Fibroblast of pulmonary artery (primary cell): ENCODE measurements around the gene GNG2.
A peak's percentile ranks its signal among the peaks of the same experiment; 100 is the strongest.

Experiments
- DNase-seq: peaks from one replicate; pipeline ENCODE4 v3.0.0-alpha.2; 2010; ENCODE audit warnings: low read depth
- H3K4me3 ChIP-seq: replicated peaks from 2 replicates; pipeline ENCODE4 v1.5.1; 2011; ENCODE audit warnings: low read depth, mild to moderate bottlenecking, control low read depth, low read length, moderate library complexity
- TF ChIP-seq, protein P1 (sequence below): IDR thresholded peaks from 2 replicates; pipeline ENCODE4 v1.5.1; 2011; ENCODE audit warnings: mild to moderate bottlenecking, control low read depth, low read length, inconsistent platforms; ENCODE audit errors: missing control alignments

Gene GNG2

DNA sequence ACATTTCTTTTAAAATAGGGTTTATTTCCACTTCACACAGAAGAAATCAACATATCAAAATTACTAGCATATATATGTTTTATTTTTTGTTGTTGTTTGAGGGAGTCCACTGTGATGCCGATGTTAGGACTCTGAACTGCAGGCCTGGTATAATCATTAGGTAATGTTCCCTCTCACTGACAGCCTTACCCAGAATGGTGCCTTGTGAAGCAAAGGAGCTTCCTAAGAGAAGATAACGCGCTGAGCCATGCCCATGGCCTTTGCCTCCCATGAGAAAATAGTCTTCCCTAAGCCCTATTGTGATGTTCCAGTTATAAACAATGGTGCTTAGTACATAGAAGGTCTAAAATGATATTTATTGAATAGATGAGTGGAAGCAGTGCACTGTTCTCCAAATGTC is 12.0 kb downstream of the GNG2 start:
- TF ChIP-seq, protein P1, sequence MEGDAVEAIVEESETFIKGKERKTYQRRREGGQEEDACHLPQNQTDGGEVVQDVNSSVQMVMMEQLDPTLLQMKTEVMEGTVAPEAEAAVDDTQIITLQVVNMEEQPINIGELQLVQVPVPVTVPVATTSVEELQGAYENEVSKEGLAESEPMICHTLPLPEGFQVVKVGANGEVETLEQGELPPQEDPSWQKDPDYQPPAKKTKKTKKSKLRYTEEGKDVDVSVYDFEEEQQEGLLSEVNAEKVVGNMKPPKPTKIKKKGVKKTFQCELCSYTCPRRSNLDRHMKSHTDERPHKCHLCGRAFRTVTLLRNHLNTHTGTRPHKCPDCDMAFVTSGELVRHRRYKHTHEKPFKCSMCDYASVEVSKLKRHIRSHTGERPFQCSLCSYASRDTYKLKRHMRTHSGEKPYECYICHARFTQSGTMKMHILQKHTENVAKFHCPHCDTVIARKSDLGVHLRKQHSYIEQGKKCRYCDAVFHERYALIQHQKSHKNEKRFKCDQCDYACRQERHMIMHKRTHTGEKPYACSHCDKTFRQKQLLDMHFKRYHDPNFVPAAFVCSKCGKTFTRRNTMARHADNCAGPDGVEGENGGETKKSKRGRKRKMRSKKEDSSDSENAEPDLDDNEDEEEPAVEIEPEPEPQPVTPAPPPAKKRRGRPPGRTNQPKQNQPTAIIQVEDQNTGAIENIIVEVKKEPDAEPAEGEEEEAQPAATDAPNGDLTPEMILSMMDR: no peak
- no peak overlapping the region for H3K4me3 ChIP-seq
- no peak for DNase-seq

DNA sequence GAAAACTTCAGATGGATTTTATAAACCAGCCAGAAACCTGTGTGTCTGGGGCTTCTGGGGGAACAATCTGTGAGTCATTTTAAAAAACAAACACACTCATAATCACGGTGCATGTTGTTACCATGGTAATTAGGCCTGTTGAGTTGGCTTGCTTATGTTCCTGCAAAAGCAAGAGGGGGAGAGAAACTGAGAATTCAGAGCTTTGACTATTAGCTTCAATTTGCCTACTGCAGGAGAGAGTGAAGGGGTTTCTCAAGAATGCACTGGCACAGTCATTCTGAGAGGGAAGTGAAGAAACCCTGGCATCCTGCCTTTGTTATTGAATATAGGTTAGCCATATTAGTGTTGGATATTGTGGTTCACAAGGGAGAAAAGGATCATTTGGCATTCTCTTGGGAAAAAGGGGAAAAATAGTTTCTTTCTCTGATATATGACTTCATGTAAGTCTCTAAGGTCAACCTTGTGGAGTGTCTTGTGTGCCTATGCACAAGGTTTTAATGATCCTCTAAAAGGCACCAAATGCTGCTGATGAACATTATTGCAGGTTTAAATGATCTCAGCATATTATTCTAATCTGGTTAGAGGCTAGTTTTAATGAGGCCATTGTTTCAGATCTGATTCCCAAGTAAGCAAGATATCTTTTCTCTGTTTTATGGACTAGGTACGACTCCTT is 12.9 kb downstream of the GNG2 start:
- peak; percentile 94 for DNase-seq
- H3K4me3 ChIP-seq: no peak overlapping the region
- TF ChIP-seq, protein P1: no peak

DNA sequence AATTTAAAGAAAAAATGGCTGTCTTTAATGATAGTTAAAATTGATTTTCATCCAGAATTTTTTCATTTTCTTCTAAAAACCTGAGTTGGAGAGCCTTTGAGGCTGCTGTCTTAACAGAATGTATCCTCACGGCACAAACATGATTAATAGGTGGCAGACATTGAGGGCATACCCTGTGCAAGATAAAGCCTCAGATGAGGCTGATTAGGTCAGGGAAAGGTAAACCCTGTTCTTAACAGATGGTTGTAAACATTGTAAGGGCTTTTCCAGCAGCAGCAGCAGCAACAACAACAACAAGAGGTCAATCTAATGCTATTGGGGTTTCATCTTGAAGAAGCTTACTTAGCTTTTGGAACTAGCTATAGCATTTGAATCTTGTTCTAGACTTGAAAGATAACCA is 17.4 kb downstream of the GNG2 start:
- no peak overlapping the region for H3K4me3 ChIP-seq
- TF ChIP-seq, protein P1: no peak
- DNase-seq: no peak

DNA sequence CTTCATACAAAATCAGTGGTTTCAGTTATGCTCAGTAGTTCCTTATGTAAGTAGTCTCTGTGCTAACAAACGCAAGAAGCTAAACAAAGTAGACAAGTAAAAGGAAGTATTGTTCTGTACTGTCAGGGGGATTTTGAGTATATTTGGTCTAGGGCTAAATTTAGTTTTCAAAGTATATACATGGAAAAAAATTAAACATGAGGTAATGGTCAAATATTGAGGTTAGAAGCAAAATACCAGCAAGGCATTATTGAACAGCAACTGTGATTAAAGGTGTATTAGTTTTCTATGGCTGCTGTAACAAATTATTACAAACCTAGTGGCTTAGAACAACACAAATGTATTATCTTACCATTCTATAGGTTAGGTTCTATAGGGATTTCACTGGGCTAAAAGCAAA is 18.8 kb downstream of the GNG2 start:
- TF ChIP-seq, protein P1: no peak
- no peak for DNase-seq

DNA sequence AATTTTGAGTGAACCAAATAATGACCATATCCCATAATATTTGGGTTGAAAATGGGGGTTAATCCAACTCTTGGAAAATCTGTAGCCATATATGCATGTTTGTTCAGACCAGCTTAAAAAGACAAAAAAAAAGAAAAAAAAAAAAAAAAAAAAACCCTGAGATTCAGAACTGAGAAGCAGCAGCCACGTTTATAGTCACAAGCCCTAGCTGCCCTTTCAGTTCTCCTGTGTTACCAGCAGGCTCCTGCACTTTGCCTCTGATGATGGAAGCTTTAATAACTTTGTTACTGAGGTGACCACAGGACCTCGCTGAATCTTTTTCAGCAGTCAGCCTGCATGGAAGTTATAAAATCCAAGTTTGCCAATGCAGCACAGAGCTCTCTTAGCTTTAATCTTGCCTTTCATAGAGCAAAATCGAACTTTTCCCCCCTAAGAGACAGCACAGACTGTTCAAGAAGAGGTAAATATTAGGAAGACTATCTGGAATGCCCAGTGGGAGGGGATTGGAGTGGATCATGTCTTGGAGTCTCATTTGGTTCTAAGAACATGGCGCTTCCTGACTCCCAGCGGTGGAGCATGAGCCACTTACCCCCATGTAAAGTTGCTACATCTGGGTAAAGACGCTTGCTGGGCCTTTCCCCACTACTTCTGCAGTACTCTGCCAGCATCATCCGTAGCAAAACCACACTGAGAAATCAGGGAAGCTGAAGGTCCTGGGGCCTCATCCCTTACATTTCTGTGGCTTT is 20.6 kb downstream of the GNG2 start:
- H3K4me3 ChIP-seq: no peak overlapping the region
- TF ChIP-seq, protein P1: no peak
- DNase-seq: peak; percentile 11

More for the DNA sequence above, 18.8 kb downstream of the GNG2 start:
- no peak overlapping the region for H3K4me3 ChIP-seq

DNA sequence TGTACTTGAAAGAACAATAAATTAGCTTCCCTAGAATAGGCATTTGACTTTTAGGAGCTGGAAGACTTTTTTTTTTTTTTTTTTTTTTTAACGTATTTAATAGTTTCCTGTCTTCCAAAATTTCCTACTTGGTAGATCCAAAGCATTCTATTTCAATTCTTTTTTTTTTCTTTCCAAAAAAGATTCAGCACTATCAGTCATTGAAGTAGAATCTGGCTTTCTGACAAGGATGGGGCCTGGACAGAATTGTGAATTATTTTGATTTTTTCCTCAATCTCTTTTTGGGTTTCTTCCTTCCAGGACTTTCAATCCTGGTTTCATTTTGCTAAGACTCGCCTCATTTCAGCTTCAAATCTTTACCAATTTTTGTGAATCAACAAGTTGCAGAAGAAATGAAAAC is 21.2 kb downstream of the GNG2 start:
- no peak overlapping the region for H3K4me3 ChIP-seq
- DNase-seq: no peak
- TF ChIP-seq, protein P1: no peak

DNA sequence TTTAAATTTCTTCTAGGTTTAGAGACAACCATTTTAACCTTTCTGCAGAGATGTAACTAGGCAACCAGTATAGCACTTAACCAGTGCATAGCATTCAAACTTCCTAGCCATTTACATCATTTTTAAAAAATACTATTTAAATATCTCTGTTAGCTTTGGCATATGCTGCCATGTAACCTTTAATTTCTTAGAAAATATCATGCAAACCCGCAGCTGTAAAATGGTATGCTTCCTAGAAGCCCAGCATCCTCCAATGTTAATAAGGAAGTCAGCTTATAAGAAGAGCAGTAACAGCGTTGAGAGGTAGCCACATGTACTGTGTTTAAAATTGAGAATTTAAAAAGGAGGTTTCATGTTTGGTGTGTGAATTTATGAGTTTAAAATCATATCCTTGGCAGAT is 22.8 kb downstream of the GNG2 start:
- H3K4me3 ChIP-seq: no peak overlapping the region
- TF ChIP-seq, protein P1: no peak
- no peak for DNase-seq
